ENCODE data around the gene OR10H1.
"Not testable (repeated sequence)": the region's sequence is repeated elsewhere in the genome, so short reads cannot be mapped to it uniquely, and the experiment has no call there.

Gene OR10H1

GRCh38 chr19:15815306-15815705 lies at the start of gene OR10H1:
OR10H1 (minus strand) TSS chr19:15815664; CDS start chr19:15808037, 7,627 bp downstream.
- in situ Hi-C loops (cut with MboI; ENCODE audit: low sequenced_read_pairs), result no loop called here

DNA sequence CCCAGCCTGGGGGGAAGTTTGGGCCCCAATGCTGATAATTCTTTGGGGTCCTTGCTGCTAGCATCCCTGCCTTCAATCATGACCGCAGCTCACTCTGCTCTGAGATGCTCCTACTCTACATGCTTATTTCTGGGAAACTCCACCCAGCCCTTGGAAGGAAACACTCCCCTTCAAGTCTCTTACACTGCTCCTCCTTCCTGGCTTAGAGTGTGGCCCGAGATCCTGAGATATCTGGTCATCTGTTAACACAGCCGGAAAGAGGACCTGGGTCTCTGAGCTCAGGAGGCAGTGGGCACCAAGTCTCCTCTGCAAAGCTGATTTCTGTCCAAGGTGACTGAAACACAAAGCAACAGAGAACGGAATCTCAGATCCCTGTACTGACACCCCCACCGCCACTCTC lies 49.4 kb upstream of the OR10H1 start:
- in situ Hi-C loops (cut with MboI; ENCODE audit: low sequenced_read_pairs), result loop anchor here (25.0 kb wide), 1 partner anchor 322 kb away; the partner anchor contains the start of genes AP1M1 and FAM32A

GRCh38 chr19:15863272-15863671 lies 47.8 kb upstream of the OR10H1 start:
- in situ Hi-C loops (cut with MboI; ENCODE audit: low sequenced_read_pairs), result loop anchor here (25.0 kb wide), 1 partner anchor 324 kb away; the partner anchor contains the start of genes AP1M1 and FAM32A

DNA sequence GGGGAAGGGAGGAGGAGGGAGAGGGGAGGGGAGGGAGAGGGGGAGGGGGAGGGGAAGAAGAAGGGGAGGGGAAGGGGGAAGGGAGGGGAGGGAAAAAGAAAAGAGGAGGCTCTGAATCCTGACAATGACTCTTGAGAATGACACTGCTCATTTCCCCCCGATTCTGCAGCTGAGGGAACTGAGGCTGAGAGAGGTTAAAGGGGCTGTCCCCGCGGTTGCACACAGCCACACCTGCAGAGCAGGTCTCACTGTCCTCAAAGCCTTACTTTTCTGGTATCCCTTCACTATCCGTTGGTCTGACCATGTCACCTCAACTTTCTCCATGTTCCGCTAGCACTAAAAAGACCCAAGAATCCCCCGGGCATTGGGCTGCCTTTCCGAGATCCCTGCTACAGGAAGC lies 47.0 kb upstream of the OR10H1 start:
- in situ Hi-C loops (cut with MboI; ENCODE audit: low sequenced_read_pairs), result loop anchor here (25.0 kb wide), 1 partner anchor 325 kb away; the partner anchor contains the start of genes AP1M1 and FAM32A

GRCh38 chr19:15860522-15860921 lies 45.1 kb upstream of the OR10H1 start:
- in situ Hi-C loops (cut with MboI; ENCODE audit: low sequenced_read_pairs), result loop anchor here (25.0 kb wide), 1 partner anchor 327 kb away; the partner anchor contains the start of genes AP1M1 and FAM32A

DNA sequence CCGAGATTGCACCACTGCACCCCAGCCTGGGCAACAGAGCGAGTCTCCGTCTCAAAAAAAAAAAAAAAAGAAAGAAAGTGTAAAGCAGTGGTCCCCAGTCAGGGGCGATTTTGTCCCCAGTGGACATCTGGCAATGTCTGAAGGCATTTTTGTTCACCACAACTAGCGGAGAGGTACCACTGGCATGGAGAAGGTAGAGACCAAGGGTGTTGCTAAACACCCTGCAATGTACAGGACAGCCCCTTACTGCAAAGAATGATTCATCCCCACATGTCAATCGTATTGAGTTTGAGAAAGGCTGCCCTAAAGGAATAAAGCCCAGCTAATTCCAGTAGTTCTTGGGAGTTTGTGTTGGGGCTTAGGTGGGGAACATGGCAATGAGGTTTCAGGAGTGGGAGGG lies 43.7 kb upstream of the OR10H1 start:
- in situ Hi-C loops (cut with MboI; ENCODE audit: low sequenced_read_pairs), result loop anchor here (25.0 kb wide), 1 partner anchor 328 kb away; the partner anchor contains the start of genes AP1M1 and FAM32A

- in situ Hi-C loops (cut with MboI; ENCODE audit: low sequenced_read_pairs), result loop anchor here (25.0 kb wide), 1 partner anchor 337 kb away; the partner anchor contains the start of genes AP1M1 and FAM32A
Measured at GRCh38 chr19:15850385-15850784, 34.9 kb upstream of the OR10H1 start.

DNA sequence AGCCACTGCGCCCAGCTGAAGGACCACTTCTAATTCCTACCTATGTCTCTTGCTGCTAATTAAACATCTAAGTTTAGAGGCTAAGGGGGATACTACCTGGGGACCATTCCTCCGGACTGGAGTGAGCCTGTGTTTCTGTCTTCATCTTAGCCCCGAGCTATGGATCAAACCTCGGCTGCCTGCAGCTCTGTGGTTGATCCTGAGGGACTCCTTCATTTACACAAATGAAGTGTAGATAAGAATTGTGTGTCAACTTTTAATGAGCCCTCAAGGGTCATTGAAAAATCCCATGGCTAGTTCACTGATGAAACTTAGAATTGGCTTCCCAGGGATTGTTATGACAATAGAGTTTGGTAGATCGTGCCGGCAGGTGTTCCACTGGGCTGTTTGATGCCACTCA lies 31.5 kb upstream of the OR10H1 start:
- in situ Hi-C loops (cut with MboI; ENCODE audit: low sequenced_read_pairs), result no loop called here

DNA sequence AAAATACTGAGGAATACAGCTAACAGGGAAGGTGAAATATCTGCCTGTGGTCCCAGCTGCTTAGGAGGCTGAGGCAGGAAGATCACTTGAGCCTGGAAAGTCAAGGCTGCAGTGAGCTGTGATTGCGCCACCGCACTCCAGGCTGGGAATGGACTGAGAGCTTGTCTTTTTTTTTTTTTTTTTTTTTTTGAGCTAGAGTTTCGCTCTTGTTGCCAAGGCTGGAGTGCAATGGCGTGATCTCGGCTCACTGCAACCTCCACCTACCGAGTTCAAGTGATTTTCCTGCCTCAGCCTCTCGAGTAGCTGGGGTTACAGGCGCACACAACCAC lies 28.4 kb upstream of the OR10H1 start:
- in situ Hi-C loops (cut with MboI; ENCODE audit: low sequenced_read_pairs), result not testable (repeated sequence)

- in situ Hi-C loops (cut with MboI; ENCODE audit: low sequenced_read_pairs), result no loop called here
Measured at GRCh38 chr19:15843203-15843893, 27.9 kb upstream of the OR10H1 start.

- in situ Hi-C loops (cut with MboI; ENCODE audit: low sequenced_read_pairs), result no loop called here
Measured at GRCh38 chr19:15841875-15842569, 26.6 kb upstream of the OR10H1 start.

DNA sequence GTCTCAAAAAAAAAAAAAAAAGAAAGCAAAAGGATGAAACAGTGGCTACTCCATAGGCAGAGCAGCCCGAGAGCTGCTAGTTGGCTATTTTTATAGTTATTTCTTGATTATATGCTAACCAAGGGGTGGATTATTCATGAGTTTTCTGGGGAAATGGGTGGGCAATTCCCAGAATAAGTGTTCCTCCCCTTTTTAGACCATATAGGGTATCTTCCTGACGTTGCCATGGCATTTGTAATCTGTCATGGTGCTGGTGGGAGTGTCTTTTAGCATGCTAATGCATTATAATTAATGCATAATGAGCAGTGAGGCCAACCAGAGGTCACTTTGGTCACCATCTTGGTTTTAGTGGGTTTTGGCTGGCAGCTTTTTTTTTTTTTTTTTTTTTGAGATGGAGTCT lies 25.4 kb upstream of the OR10H1 start:
- in situ Hi-C loops (cut with MboI; ENCODE audit: low sequenced_read_pairs), result no loop called here

GRCh38 chr19:15839888-15840287 lies 24.4 kb upstream of the OR10H1 start:
- in situ Hi-C loops (cut with MboI; ENCODE audit: low sequenced_read_pairs), result not testable (repeated sequence)

- in situ Hi-C loops (cut with MboI; ENCODE audit: low sequenced_read_pairs), result no loop called here
Measured at GRCh38 chr19:15838351-15838750, 22.9 kb upstream of the OR10H1 start.

DNA sequence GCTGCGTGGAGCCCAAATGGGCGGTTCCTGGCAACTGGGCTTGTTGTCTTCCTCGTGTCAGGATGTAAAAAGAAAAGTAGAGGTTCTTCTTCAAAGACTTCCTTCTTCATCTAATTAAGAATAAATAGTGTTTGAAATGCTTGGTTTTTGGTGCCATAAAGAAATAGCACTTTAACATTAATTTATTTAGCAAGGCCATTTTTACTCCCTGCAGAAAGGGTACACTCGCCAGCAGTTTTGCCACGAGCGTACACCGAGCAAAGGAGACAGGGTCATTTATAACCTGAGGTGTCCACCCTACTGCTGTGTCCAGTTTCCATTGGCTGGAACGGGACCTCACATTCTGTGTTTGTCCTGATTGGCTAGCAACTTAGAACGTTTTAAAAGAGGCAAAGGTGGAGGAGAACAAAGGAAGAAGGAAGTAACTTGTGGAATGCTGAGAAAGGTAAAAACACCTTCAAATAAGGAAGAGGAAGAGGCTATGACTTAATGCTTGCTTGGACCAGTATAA lies 21.8 kb upstream of the OR10H1 start:
- in situ Hi-C loops (cut with MboI; ENCODE audit: low sequenced_read_pairs), result no loop called here

DNA sequence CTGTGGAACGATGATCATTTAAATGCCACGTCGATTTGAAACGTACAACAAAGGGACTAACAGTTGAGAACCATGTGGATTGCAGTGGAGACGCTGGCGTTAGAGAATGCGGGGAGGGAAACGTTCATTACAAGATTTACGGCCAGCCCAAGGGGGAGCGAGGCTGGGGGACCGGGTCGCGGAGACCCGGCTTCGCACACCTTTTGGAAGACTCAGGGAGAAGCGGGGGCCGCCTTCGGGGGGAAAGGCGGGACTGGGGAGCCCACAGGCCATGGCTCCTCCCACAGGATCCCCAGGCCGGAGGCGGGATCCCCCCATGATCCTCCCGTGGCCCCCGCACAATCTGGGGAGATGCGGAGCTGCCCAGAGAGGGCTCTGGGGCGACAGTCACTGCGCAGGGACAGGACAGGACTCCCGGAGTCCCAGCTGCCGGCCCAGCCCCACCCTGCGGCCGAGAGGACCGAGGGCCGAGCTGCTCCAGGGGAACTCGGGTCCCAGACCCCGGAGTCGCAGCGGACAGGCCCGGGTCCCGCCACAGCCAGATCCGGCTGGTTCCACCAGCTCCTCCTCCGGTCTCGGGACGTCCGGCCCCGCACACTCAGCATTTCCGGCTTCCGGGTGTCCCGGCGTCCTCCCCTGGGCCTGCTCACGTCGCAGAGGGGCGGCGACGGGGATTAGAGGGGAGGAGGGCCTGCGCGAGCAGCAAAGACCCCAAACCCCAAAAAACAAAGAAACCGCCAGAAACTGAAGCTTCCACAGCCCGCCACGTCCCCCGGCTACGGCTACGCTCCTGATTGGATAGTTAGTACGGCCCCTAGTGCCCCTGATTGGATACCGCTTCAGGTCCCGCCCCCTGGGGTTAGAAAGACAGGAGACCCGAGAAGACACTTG lies 21.1 kb upstream of the OR10H1 start:
- in situ Hi-C loops (cut with MboI; ENCODE audit: low sequenced_read_pairs), result no loop called here

- in situ Hi-C loops (cut with MboI; ENCODE audit: low sequenced_read_pairs), result not testable (repeated sequence)
Measured at GRCh38 chr19:15835565-15836329, 20.3 kb upstream of the OR10H1 start.

DNA sequence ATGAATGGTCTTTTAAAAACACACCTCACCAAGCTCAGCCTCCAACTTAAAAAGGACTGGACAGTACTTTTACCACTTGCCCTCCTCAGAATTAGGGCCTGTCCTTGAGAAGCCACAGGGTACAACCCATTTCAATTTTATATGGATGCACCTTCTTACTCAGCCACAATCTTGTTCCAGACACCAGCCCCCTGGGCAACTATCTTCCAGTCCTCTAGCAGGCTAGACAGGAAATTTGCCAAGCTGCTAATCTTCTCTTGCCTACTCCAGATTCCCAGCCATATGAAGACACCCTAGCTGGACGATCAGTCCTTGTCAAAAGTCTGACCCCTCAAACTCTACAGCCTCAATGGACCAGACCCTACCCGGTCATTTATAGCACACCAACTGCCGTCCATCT lies 18.8 kb upstream of the OR10H1 start:
- in situ Hi-C loops (cut with MboI; ENCODE audit: low sequenced_read_pairs), result not testable (repeated sequence)

DNA sequence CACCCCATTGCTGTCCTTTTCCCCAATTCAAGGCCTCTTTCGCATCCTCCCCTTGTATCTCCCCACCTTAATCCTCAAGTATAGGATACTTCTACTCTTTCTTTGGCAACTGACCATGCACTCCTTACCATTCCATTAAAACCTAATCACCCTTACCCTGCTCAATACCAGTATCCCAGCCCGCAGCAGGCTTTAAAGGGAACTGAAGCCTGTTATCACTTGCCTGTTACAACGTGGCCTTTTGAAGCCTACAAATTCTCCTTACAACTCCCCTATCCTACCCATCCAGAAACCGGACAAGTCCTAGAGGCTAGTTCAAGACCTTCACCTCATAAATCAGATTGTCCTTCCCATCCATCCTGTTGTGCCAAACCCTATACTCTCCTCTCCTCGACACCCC lies 16.2 kb upstream of the OR10H1 start:
- in situ Hi-C loops (cut with MboI; ENCODE audit: low sequenced_read_pairs), result no loop called here

DNA sequence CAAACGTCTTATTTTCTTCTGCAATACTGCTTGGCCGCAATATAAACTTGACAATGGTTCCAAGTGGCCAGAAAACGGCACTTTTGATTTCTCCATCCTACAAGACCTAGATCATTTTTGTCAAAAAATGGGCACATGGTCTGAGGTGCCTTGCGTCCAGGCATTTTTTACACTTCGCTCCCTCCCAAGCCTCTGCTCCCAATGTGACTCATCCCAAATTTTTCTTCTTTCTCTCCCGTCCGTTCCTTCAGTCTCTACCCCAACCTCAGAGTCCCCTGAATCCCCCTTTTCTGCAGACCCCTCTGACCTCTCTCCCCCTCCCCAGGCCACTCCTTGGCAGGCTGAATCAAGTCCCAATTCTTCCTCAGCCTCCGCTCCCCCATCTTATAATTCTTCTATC lies 14.3 kb upstream of the OR10H1 start:
- in situ Hi-C loops (cut with MboI; ENCODE audit: low sequenced_read_pairs), result no loop called here

Measured in HL-60/S4 treated with retinoic acid at 250 ng/mL for 4 days and 3 days (cell line).